HG02759 (cell line): ENCODE measurements around the gene EXD3.
"Not testable (repeated sequence)": the region's sequence is repeated elsewhere in the genome, so short reads cannot be mapped to it uniquely, and the experiment has no call there.

Experiments used
- ATAC-seq: cut with Tn5 transposase; IDR thresholded peaks from one replicate; pipeline ENCODE4 v1.9.1; 2021; ENCODE audit warnings: mild to moderate bottlenecking, moderate library complexity; ENCODE audit not compliant: unreplicated experiment

EXD3 gene

DNA sequence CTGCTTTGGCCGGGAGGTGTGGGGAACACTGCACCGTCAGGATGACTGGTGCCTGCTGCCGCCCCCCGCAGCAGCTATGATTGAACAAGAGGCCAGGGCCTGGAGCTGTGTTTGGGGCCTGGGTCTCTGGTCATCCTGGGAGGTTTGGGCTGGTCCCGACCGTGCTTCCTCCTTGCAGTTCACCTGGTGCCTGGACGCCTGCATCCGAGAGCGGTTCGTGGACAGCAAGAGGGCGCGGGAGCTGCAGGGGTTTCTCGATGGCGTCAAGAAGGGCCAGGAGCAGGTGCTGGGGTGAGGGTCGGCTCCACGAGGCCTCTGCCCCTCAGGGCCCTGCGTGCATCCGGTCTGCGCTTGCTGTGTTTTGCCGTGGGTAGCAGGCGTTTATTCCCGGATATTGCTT, 158.9 kb downstream of the EXD3 start:
- ATAC-seq, result no peak

DNA sequence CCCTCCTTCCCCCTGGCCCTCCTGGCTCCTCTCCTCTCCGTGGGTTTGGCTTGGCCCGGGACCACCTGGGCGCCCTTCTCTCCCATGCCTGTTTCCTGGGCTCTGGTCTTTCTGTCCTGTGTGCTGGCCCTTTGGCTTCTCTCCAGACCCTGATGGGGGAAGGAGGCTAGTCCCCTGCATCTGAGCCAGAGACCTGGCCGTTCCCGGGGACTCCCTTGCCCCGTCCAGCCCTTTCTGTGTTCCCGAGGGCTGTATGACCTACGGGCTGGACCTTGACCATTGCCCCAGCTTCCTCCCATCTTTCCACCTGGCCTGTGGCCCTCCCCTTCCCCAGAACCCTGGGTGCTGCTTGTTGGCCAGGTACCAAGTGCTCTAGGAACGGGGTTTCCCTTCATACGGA, 159.5 kb downstream of the EXD3 start:
- no peak for ATAC-seq

DNA sequence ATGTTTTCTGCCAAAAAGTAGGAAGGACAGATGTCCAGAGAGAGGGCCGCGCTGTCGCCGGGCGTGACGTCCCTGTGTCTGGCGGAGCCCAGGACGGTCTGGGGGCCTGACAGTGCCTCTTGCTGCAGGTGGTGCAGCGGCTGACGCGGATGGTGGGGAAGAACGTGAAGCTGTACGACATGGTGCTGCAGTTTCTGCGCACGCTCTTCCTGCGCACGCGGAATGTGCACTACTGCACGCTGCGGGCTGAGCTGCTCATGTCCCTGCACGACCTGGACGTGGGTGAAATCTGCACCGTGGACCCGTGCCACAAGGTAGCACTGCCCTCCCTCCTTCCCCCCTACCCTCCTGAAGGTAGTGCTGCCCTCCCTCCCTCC, 160.1 kb downstream of the EXD3 start:
- no peak for ATAC-seq

DNA sequence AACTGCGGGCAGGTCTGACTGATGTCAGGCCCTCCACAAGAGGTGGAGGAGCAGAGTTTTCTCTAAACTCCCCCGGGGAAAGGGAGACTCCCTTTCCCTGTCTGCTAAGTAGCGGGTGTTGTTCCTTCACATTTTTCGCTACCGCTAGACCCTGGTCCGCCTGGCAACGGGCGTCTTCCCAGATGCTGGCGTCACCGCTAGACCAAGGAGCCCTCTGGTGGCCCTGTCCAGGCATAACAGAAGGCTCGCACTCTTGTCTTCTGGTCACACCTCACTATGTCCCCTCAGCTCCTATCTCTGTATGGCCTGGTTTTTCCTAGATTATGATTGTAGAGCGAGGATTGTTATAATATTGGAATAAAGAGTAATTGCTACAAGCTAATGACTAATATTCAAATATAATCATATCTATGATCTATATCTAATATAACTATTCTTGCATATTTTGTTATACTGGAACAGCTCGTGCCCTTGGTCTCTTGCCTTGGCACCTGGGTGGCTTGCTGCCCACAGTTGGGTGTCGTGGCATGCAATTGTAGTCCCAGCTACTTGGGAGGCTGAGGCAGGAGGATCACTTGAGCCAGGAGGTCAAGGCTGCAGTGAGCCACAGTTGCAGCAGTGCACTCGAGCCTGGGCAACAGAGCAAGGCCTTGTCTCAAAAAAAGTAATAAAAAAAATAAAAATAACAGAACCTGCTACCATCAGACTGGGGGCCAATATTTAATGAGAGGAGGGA, 160.6 kb downstream of the EXD3 start:
- not testable (repeated sequence) for ATAC-seq
